Peyer's patch (tissue), 4 donors: ENCODE data around the gene ANGPTL2.

Source experiments
- CTCF ChIP-seq, 6 experiments: fragments of 450-650 bp in 4 of 6; fragments of 200-600 bp in 2 of 6; sonication (generic) in 1 of 6; IDR thresholded peaks; one replicate each; pipeline ENCODE4 v1.5.1; 2017 to 2019; ENCODE audit warnings: antibody characterized with exemption in 6 of 6, mild to moderate bottlenecking in 3 of 6, moderate library complexity in 1 of 6
- POLR2A ChIP-seq, 2 donors: fragments of 450-650 bp; IDR thresholded peaks; one replicate each; pipeline ENCODE4 v1.5.1; 2017; ENCODE audit warnings: antibody characterized with exemption in 2 of 2, mild to moderate bottlenecking in 2 of 2, moderate library complexity in 2 of 2

GRCh38 chr9:127132375-127132774 is 9.9 kb upstream of the ANGPTL2 start:
- TF ChIP-seq CTCF (IDR thresholded peaks at IDR 0.05) (no peak), POLR2A (IDR thresholded peaks at IDR 0.05) (no peak)
